Measurements from ENCODE around the gene HABP2. TPM values are rescaled to one million over a fixed set of nuclear protein-coding genes. Genes with fewer than 3 reads are reported as not detected.

HABP2 gene
- total RNA-seq, 1 experiment from 2014 or later, result not detected

DNA sequence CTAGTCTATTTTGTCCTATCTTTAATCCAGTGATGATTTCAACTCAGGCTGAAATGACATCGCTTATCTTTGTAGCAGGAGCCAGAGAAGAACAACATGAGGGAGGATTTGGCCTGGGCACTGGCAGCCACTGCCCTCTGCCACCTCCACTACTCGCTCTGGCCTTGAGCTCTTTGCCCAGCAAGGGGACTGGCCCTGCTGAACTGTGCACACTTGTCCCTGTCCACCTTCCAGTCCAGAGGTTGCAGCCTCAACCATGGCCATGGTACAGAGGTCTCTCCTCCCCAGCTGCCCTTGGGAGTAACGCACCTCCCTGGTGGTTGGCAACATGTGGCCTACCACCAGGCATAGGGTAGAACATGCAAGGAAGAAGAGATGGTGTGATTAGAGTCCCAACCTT lies 8.4 kb downstream of the HABP2 start:
- Histone ChIP-seq H3K9me3 (ENCODE audit: control insufficient read depth, low read depth, low read length) (no peaks in the 10 kb centered on the region), H3T11ph (ENCODE audit: low read length) (no peak overlapping the region), H2BK20ac (ENCODE audit: low read depth, low read length, poor library complexity, severe bottlenecking) (no peak overlapping the region), H3K18ac (ENCODE audit: insufficient read length, low read depth, low read length) (no peak overlapping the region), H3K4ac (ENCODE audit: low read depth, low read length) (no peak overlapping the region), H4K91ac (ENCODE audit: insufficient read length, low read depth, low read length) (no peak overlapping the region), H3K27me3 (ENCODE audit: insufficient read depth, low read length) (peaks cover 62% of the 10 kb centered on the region), H3K79me1 (ENCODE audit: insufficient read depth, low read depth, low read length, poor library complexity, severe bottlenecking) (no peaks in the 10 kb centered on the region), H3K9ac (ENCODE audit: extremely low read depth, insufficient read length, low read length) (no peak overlapping the region), H2BK15ac (ENCODE audit: low read depth, low read length) (no peak overlapping the region), H3K23ac (ENCODE audit: insufficient read length, low read depth, low read length) (no peak overlapping the region), H3K56ac (ENCODE audit: insufficient read length, low read depth, low read length) (no peak overlapping the region), H2BK5ac (ENCODE audit: insufficient read length, low read length) (no peak overlapping the region), H4K5ac (ENCODE audit: insufficient read length, low read depth, low read length) (no peak overlapping the region), H4K8ac (replicated peaks; ENCODE audit: insufficient read length, low read depth, low read length) (no peak overlapping the region), H2BK120ac (ENCODE audit: low read depth, low read length, poor library complexity, severe bottlenecking) (no peak overlapping the region), H2AK5ac (ENCODE audit: insufficient read length, low read length) (no peak overlapping the region), H2AFZ (ENCODE audit: low read length) (no peak overlapping the region), H3K4me2 (ENCODE audit: insufficient read depth, insufficient read length, low read length) (no peak overlapping the region), H3K4me1 (ENCODE audit: insufficient read depth, low read length) (peaks cover 2% of the 10 kb centered on the region; the same call in 1 of the 2 replicates), H3K14ac (ENCODE audit: insufficient read depth, low read length) (no peak overlapping the region), H3K79me2 (ENCODE audit: insufficient read depth, low read length) (no peaks in the 10 kb centered on the region), H2BK12ac (ENCODE audit: insufficient read length, low read depth, low read length) (no peak overlapping the region), H4K20me1 (ENCODE audit: control insufficient read depth, insufficient read depth, insufficient read length) (no peaks in the 10 kb centered on the region), H3K27ac (ENCODE audit: insufficient read length, low read depth, low read length) (no peak overlapping the region), H3K23me2 (ENCODE audit: insufficient read length, low read depth, low read length, poor library complexity, severe bottlenecking) (peaks cover 2% of the 10 kb centered on the region)
- Mint-ChIP-seq H3K4me3 (no peak overlapping the region), H3K4me1 (peaks cover 45 to 60% of the 10 kb centered on the region in 2 experiments), H3K27ac (no peak overlapping the region), H3K27me3 (ENCODE audit: low read depth) (peaks cover 96% of the 10 kb centered on the region), H3K9me3 (peaks cover 4 to 19% of the 10 kb centered on the region in 2 experiments; a peak in 3 of 5 replicates), H3K36me3 (ENCODE audit: insufficient read depth in 1 of 3, low read depth in 3 of 3) (no peaks in the 10 kb centered on the region)
- no peak for DNase-seq
- WGBS (ENCODE audit: extremely low coverage, insufficient read length, low lambda C conversion rate), result no CpG with 5 or more reads among the region's 3 CpGs
- TF ChIP-seq, protein P1, sequence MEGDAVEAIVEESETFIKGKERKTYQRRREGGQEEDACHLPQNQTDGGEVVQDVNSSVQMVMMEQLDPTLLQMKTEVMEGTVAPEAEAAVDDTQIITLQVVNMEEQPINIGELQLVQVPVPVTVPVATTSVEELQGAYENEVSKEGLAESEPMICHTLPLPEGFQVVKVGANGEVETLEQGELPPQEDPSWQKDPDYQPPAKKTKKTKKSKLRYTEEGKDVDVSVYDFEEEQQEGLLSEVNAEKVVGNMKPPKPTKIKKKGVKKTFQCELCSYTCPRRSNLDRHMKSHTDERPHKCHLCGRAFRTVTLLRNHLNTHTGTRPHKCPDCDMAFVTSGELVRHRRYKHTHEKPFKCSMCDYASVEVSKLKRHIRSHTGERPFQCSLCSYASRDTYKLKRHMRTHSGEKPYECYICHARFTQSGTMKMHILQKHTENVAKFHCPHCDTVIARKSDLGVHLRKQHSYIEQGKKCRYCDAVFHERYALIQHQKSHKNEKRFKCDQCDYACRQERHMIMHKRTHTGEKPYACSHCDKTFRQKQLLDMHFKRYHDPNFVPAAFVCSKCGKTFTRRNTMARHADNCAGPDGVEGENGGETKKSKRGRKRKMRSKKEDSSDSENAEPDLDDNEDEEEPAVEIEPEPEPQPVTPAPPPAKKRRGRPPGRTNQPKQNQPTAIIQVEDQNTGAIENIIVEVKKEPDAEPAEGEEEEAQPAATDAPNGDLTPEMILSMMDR (conservative IDR thresholded peaks at IDR 0.05), result no peak
